WTC11 (cell line): Measurements from ENCODE around the gene GABRG3. TPM values are rescaled to one million over a fixed set of nuclear protein-coding genes. Genes with fewer than 3 reads are reported as not detected.

Experiments
- ATAC-seq: fragments of 200-7000 bp; cut with Tn5 transposase; 2 replicates; pipeline ENCODE4 v1.10.0; 2021; ENCODE audit warnings: mild to moderate bottlenecking, moderate library complexity
- CTCF ChIA-PET: fragments of 300-600 bp; sonication (Branson Sonifier 250); formaldehyde crosslinking; loops from one replicate; lab custom pipeline; 2021; ENCODE audit warnings: antibody characterized with exemption; lab: Charles Lee
- POLR2A ChIA-PET: fragments of 350-600 bp; sonication (Branson Sonifier 250); formaldehyde crosslinking; loops from one replicate; lab custom pipeline; 2021; ENCODE audit warnings: antibody characterized with exemption; lab: Charles Lee
- DNase-seq: peaks from one replicate; pipeline ENCODE4 v3.0.0; 2021; ENCODE audit warnings: low spot score
- H3K27ac Mint-ChIP-seq: 2 replicates; pipeline ENCODE4 v1.8.0; 2021; ENCODE audit warnings: mixed read lengths
- H3K27me3 Mint-ChIP-seq: 2 replicates; pipeline ENCODE4 v1.8.0; 2021; ENCODE audit warnings: low read depth, mild to moderate bottlenecking, moderate library complexity, mixed read lengths
- H3K36me3 Mint-ChIP-seq: 2 replicates; pipeline ENCODE4 v1.8.0; 2021; ENCODE audit warnings: mixed read lengths
- H3K4me1 Mint-ChIP-seq: 2 replicates; pipeline ENCODE4 v1.8.0; 2022; ENCODE audit warnings: mixed read lengths
- H3K4me3 Mint-ChIP-seq: 2 replicates; pipeline ENCODE4 v1.8.0; 2021; ENCODE audit warnings: mild to moderate bottlenecking, moderate library complexity, mixed read lengths
- H3K9me3 Mint-ChIP-seq: 2 replicates; pipeline ENCODE4 v1.8.0; 2021; ENCODE audit warnings: mixed read lengths
- AR ChIP-seq: fragments of 250-450 bp; sonication (Bioruptor Pico); IDR thresholded peaks from 2 replicates; pipeline ENCODE4 v1.9.0; 2021; ENCODE audit warnings: mild to moderate bottlenecking
- ATF1 ChIP-seq: sonication (generic); formaldehyde crosslinking; IDR thresholded peaks from 2 replicates; pipeline ENCODE4 v1.8.1; 2023; ENCODE audit warnings: mild to moderate bottlenecking, moderate library complexity, missing genetic modification reagents
- E2F5 ChIP-seq: sonication (generic); formaldehyde crosslinking; IDR thresholded peaks from 2 replicates; pipeline ENCODE4 v1.8.1; 2022; ENCODE audit warnings: mild to moderate bottlenecking, moderate library complexity, missing genetic modification reagents
- IRF2 ChIP-seq: sonication (generic); formaldehyde crosslinking; IDR thresholded peaks from 2 replicates; pipeline ENCODE4 v1.8.0; 2022; ENCODE audit warnings: low read depth, missing genetic modification reagents, borderline replicate concordance
- MAX ChIP-seq: sonication (generic); formaldehyde crosslinking; IDR thresholded peaks from 2 replicates; pipeline ENCODE4 v1.8.0; 2022; ENCODE audit warnings: mild to moderate bottlenecking, missing genetic modification reagents
- PRDM15 ChIP-seq: sonication (generic); formaldehyde crosslinking; IDR thresholded peaks from 2 replicates; pipeline ENCODE4 v1.8.0; 2022; ENCODE audit warnings: missing genetic modification reagents
- PREB ChIP-seq: sonication (generic); formaldehyde crosslinking; IDR thresholded peaks from 2 replicates; pipeline ENCODE4 v1.8.1; 2022; ENCODE audit warnings: mild to moderate bottlenecking, missing genetic modification reagents, moderate library complexity, borderline replicate concordance
- SOX15 ChIP-seq: fragments of 250-450 bp; sonication (Bioruptor Pico); IDR thresholded peaks from 2 replicates; pipeline ENCODE4 v1.9.0; 2021; ENCODE audit warnings: mild to moderate bottlenecking
- SP1 ChIP-seq: sonication (generic); formaldehyde crosslinking; conservative IDR thresholded peaks from 2 replicates; pipeline ENCODE4 v1.8.1; 2022; ENCODE audit warnings: missing genetic modification reagents
- USF1 ChIP-seq: sonication (generic); formaldehyde crosslinking; IDR thresholded peaks from 2 replicates; pipeline ENCODE4 v1.8.0; 2022; ENCODE audit warnings: mild to moderate bottlenecking, missing genetic modification reagents
- ZNF232 ChIP-seq: sonication (generic); formaldehyde crosslinking; IDR thresholded peaks from 2 replicates; pipeline ENCODE4 v1.8.0; 2022; ENCODE audit warnings: mild to moderate bottlenecking, missing genetic modification reagents
- ZNF281 ChIP-seq: sonication (generic); formaldehyde crosslinking; IDR thresholded peaks from 2 replicates; pipeline ENCODE4 v1.8.0; 2023; ENCODE audit warnings: mild to moderate bottlenecking, missing genetic modification reagents
- total RNA-seq: library from RNA; stranded (reverse); gene quantifications from 3 replicates; pipeline ENCODE4 v1.2.3, GENCODE V29; 2021

The GABRG3 gene
- total RNA-seq, 1 experiment from 2014 or later = 0.72 TPM

GRCh38 chr15:27082526-27082925 lies 111.5 kb downstream of the GABRG3 start:
- ChIA-PET CTCF (interaction anchor here (1.0 to 2.3 kb wide), 2 partner anchors 23 to 277 kb away, joined by 3 to 12 read pairs; no protein-coding TSS in a partner anchor), POLR2A (interaction anchor here (0.6 to 0.7 kb wide), 2 partner anchors 42 to 155 kb away, joined by 4 to 6 read pairs; no protein-coding TSS in a partner anchor)
- H3K4me3 Mint-ChIP-seq = no peak overlapping the region
- 0 out of 2 replicates have a peak, but pooled peaks cover 5% of the 10 kb centered on the region for H3K9me3 Mint-ChIP-seq
- H3K27ac Mint-ChIP-seq = no peak overlapping the region
- H3K4me1 Mint-ChIP-seq = peaks cover 15% of the 10 kb centered on the region
- TF ChIP-seq E2F5 (CRISPR knock-in tag) (no peak), USF1 (CRISPR knock-in tag) (no peak), SOX15 (CRISPR knock-in tag) (no peak), PRDM15 (CRISPR knock-in tag) (no peak), AR (CRISPR knock-in tag) (no peak), MAX (CRISPR knock-in tag) (no peak)
- DNase-seq (no peak), ATAC-seq (no peak)
- H3K27me3 Mint-ChIP-seq = no peaks in the 10 kb centered on the region
- no peaks in the 10 kb centered on the region for H3K36me3 Mint-ChIP-seq

GRCh38 chr15:27084844-27085243 lies 113.9 kb downstream of the GABRG3 start:
- Mint-ChIP-seq H3K36me3 (0 out of 2 replicates have a peak, but pooled peaks cover 6% of the 10 kb centered on the region), H3K27me3 (no peaks in the 10 kb centered on the region), H3K27ac (no peak overlapping the region), H3K9me3 (peaks cover 8% of the 10 kb centered on the region), H3K4me3 (no peak overlapping the region), H3K4me1 (peaks cover 12% of the 10 kb centered on the region)
- ATAC-seq = no peak
- DNase-seq = no peak
- no peak for TF ChIP-seq IRF2 (CRISPR knock-in tag)
- POLR2A ChIA-PET = interaction anchor here (0.6 kb wide), 1 partner anchor 40 kb away, joined by 3 read pairs; no protein-coding TSS in a partner anchor
- CTCF ChIA-PET = interaction anchor here (1.2 to 1.9 kb wide), 2 partner anchors 25 to 274 kb away, joined by 3 to 4 read pairs; no protein-coding TSS in a partner anchor

- ATAC-seq = peak; percentile 38
- Mint-ChIP-seq H3K4me1 (peaks cover 12% of the 10 kb centered on the region), H3K9me3 (peaks cover 9% of the 10 kb centered on the region), H3K36me3 (0 out of 2 replicates have a peak, but pooled peaks cover 6% of the 10 kb centered on the region)
- TF ChIP-seq ZNF281 (CRISPR knock-in tag) (no peak), SP1 (no peak), ATF1 (CRISPR knock-in tag) (no peak), PREB (CRISPR knock-in tag) (no peak), ZNF232 (CRISPR knock-in tag) (no peak)
- TF ChIP-seq, all 79 proteins: peak for 0
- H3K4me3 Mint-ChIP-seq = no peak overlapping the region
- DNase-seq = no peak
- H3K27ac Mint-ChIP-seq = no peak overlapping the region
- ChIA-PET POLR2A (interaction anchor here (0.7 kb wide), 1 partner anchor 331 kb away, joined by 5 read pairs; no protein-coding TSS in a partner anchor), CTCF (interaction anchor here (0.7 to 1.9 kb wide), 2 partner anchors 26 to 195 kb away, joined by 3 to 4 read pairs; no protein-coding TSS in a partner anchor)
- no peaks in the 10 kb centered on the region for H3K27me3 Mint-ChIP-seq
Measured at GRCh38 chr15:27086149-27086548, 115.2 kb downstream of the GABRG3 start.
